Raji (cell line): ENCODE data around the gene TP73.

Source experiments
- POLR2A ChIP-seq: IDR thresholded peaks from 2 replicates; pipeline ENCODE4 v1.6.1; 2011; ENCODE audit warnings: low read depth, low read length, control low read depth; ENCODE audit not compliant: insufficient read depth

TP73 gene

DNA sequence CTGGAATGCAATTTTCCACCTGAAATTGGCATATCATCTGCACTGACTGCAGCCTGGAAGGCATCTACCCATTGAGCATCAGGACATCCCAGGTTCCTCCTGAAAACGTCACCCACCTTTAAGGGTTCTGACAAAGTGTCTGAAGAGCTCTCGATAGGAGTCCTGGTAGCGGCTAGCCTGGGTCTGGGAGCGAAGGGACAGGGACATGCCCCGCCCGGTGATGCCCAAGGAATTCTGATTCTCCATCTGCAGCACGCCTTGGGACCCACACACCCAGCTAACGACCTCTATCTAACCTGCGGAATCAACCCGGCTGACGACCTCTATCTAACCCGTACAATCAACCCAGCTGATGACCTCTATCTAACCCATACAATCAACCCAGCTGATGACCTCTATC is 86.6 kb downstream of the TP73 start:
- no peak for TF ChIP-seq POLR2A

GRCh38 chr1:3740042-3740441 is 87.7 kb downstream of the TP73 start:
- TF ChIP-seq POLR2A = no peak

- TF ChIP-seq POLR2A = no peak
Measured at GRCh38 chr1:3740752-3741151, 88.4 kb downstream of the TP73 start.

- TF ChIP-seq POLR2A = no peak
Measured at GRCh38 chr1:3741566-3742438, 89.5 kb downstream of the TP73 start.

GRCh38 chr1:3742439-3743298 is 90.4 kb downstream of the TP73 start:
- TF ChIP-seq POLR2A = no peak

GRCh38 chr1:3743421-3743820 is 91.1 kb downstream of the TP73 start:
- TF ChIP-seq POLR2A = no peak

- TF ChIP-seq POLR2A = no peak
Measured at GRCh38 chr1:3743826-3744225, 91.5 kb downstream of the TP73 start.

DNA sequence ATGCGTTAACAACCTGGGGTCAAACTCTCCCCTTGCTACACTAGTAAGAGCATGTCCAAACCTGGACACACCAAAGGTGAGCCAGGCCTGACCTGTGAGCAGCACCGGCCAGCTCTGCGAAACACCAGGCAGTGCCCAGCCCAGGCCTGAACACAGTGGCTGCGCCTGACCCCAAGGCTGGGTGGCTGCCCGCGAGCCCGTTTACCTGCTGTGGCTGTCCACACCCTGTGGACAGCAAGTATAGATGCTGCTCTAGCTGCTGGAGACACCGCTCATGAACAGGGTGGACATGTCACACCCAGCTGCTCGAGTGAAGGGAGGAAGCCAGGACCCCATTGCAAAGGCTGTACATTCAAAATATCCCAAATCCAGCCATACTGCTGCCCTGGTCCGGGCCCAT is 92.3 kb downstream of the TP73 start:
- TF ChIP-seq POLR2A = no peak

DNA sequence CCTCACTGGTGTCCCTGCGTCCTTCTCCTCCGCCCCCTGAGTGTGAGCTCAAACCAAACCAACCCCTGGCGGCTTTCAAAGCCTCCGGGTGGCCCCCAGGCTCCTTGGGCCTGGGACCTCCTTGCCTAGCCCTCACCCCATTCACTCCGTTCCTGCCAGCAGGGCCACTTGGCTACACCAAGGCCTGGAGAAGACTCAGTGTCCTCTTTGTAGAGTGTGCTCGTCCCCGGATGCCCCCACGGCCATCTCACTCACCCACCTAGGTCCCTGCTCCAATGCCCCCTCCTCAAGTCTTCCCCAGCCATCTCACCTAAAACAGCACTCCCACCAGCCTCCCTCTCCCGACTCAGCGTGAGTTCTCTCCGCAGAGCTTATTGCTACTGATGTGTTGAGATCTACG is 92.8 kb downstream of the TP73 start:
- no peak for TF ChIP-seq POLR2A

DNA sequence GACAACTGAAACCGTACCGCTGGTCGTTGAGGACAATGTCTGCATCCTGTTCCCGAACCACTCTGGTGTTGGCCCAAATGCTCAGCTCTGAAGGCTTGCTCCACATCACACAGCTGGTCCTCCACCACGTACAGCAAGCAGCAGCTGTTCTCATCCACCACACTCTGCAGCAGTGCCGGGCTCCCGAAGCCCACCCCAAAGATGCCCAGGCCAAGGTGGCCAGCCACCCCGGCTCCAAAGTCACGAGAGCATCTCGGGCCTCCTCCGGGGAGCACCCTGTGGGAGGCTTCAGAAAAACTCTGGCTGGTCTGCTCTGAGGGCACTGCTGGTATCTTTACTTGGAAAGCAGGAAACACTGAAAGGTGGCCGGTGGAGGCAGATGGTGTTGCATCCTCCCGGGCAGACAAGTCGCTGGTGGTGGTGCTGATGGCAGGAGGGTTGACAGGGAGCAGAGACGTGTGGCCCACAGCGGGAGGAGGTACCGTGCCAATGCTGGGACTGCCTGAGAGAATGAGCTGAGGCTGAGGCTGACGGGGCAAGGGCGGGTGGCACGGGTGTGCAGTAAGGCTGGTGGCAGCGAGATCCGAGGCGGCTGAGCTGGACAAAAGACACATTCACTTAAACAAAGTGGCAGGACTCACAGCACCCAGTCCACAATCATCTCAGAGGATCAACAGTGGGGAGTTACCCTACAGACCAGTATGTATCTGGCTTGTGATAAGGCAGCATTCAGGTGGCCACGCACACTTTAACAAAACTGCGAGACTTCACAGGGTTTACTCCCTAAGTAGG is 93.5 kb downstream of the TP73 start:
- TF ChIP-seq POLR2A = no peak

DNA sequence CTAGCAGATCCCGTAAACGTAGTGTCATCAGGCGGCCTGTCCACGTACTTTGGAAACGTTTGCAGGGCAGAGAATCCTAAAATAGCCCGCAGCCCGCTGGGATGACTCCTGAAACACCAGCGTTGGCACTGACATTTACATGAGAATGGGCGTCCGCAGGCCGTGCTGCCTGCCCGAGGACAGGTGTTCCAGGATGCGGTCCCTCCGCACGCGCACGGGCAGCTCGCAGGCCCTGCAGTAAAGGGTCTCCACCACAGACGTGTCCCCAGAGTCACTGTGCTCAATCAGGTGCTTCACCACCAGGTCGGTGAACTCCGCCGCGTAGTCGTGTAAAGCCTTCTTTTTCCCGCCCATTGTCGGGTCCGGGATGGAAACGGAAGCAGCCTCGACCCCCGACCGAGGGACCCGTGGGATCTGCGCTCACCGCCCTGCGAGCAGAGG is 94.1 kb downstream of the TP73 start:
- TF ChIP-seq POLR2A = no peak

- no peak for TF ChIP-seq POLR2A
Measured at GRCh38 chr1:3746830-3747521, 94.7 kb downstream of the TP73 start.

- no peak for TF ChIP-seq POLR2A
Measured at GRCh38 chr1:3747522-3747848, 95.2 kb downstream of the TP73 start.

- no peak for TF ChIP-seq POLR2A
Measured at GRCh38 chr1:3747903-3748302, 95.6 kb downstream of the TP73 start.

DNA sequence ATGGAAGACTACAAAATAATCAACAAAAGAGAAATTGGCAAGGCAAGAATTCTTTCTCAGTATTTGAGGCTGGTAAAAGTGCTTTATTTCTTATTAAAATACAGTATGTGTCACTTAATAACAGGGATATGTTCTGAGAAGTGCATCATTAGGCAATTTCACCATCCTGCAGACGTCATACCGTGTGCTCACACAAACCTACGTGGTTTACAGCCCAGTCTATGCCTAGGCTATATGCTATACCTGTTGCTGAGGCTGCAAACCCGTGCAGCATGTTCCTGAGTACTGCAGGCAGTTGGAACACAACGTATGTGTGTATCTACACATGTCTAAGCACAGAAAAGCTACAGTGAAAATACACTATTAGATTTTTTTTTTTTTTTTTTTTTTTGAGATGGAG is 97.2 kb downstream of the TP73 start:
- no peak for TF ChIP-seq POLR2A
